NCI-H526 treated with DMSO at 0.1 percent for 48 hours (cell line): ENCODE measurements around the gene TMEM222.

Source experiments
- DNase-seq: peaks from one replicate; lab custom pipeline; 2025; lab: John Stamatoyannopoulos, UW

TMEM222 gene

GRCh38 chr1:27359822-27360158 is 37.8 kb downstream of the TMEM222 start:
- DNase-seq, result no peak

DNA sequence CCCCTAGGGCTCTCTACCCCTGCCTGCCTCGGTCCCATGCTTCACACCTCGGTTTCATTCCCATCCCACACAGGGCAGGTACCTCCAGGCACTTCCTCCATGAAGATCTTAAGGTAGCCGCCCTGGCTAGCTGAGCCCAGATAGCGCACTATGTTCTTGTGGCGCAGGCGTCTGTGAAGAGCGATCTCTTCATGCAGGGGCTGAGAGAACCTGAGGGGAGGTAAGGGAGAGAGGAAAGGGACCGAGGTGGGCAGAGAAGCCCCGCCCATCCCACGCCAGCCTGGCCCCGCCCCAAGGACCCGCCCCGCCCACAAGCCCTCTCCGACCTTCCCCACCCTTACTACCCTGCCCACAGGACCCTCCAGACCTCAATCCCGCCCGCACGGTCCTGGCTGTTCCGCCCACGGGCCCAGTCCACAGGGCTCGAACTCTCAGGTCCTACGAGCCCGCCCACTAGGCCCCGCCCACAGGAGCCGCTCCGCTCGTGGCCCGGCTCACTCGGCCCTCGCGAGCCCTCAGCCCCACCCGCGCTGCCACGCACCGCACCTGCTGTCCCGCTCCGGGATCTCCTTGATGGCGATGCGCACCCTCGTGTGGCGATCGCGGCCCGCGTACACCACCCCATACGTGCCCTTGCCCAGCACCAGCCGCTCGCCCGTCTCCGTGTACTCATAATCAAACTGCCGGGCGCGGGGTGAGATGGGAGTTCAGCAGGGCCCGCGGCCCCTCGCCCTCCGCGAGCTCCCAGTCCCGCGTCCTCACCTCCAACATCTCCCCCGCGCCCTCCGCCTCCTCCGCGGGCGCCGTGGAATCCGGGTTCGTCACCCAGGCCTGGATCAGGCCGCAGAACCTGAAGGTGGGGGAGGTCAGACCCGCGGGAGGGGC is 38.4 kb downstream of the TMEM222 start:
- no peak for DNase-seq

GRCh38 chr1:27361044-27361402 is 39.1 kb downstream of the TMEM222 start:
- no peak for DNase-seq

- DNase-seq, result no peak
These were observed 39.6 kb downstream of the TMEM222 start for GRCh38 chr1:27361553-27361952.

GRCh38 chr1:27363766-27364695 is 42.1 kb downstream of the TMEM222 start:
- DNase-seq, result no peak

DNA sequence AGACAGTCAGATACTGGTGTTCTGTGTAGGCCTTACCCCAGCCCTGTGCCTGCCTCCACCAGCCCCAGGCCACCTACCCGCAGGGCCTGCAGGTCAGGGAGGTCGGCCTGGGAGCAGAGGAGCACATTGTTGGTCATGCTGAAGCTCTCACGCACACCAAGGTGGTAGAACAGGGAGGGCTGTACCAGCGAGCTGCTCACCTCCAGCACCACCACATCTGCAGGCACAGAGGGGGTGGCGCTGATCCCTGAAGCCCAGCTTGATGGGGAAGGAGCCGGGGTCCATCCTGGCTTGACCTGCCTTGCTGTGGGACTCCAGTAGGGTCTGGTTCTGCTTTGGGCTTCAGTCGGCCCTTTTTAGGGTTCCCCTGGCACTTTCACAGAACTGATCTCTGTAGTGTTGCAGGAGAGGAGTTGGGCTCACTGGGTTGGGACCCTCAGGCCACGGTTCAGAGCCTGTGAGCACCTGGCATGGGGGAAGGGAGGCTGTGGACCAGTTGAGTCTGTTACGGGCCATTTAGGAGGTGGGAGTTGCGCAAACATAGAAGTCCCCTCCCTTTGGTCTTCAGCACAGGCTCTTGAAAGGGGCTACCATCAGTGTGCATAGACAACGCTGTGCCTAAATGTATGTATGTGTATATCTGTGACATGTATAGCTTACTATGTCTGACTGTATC is 42.9 kb downstream of the TMEM222 start:
- DNase-seq, result no peak

GRCh38 chr1:27365372-27366112 is 43.6 kb downstream of the TMEM222 start:
- peak; percentile 48 for DNase-seq

- DNase-seq, result no peak
These were observed 44.1 kb downstream of the TMEM222 start for GRCh38 chr1:27366113-27366410.

DNA sequence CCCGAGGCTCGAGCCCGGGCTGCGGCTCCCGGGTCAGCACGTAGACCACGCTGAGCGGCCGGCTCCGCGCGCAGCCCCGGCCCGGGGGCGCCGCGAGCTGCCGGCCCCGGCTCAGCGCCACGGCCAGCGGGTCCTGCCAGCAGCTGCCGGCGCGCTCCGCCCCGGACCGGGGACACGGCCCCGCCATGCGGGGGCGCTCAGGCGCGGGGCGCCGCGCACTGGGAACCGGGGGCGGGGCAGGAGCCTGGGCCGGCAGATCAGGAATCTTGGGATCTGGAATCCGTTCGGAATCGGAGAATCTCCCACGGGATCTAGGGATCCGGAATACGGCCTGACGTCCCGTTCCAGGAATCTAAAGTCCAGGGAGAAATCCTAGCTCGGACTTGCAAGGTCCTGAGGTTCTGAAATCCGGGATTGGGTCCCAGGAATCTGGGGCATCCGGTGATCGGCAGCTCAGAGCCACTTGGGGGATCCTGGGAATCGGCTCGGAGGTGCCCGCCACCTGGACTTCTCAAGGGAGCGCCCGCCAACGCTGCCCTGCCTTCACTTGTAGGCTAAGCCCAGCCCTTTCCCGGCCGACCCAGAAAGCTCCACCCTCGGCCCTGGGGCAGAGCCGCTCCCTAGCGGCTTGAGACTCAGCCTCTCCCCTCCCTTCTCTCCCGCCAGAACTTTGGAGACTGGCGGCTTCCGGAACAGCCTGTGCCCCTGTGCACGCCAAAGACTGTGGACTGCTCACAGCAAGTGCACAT is 44.6 kb downstream of the TMEM222 start, which contains the start of gene MAP3K6:
TSS of gene MAP3K6 (minus strand) at position 551 of the 749 bp plus-strand sequence. CDS start at position 187, 364 bp downstream.
- DNase-seq, result peak; percentile 36

DNA sequence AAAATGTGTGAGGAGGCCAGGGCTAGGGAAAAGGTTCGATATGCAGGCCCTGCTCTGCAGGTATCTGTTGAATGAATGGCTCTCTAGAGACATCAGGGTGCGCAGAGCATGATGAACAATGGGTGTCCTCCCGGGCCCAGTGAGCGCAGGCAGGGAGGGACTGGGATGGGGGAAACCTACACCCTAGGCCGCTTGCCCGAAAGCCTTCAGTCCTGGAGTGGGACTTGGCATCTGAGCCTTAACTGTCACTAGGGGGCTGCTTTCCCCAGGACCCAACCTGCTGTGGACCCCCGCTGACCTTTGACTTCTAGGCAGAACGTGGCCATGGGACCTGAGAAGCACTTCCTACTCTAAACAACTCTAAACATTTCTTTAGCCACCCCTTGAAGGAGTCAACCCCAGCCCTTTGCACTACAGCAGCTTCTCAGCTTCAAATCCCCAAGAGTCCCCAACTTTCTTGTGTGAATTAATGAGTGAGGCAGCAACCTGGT is 45.2 kb downstream of the TMEM222 start:
- DNase-seq, result no peak

GRCh38 chr1:27368869-27369582 is 47.1 kb downstream of the TMEM222 start:
- DNase-seq, result no peak

DNA sequence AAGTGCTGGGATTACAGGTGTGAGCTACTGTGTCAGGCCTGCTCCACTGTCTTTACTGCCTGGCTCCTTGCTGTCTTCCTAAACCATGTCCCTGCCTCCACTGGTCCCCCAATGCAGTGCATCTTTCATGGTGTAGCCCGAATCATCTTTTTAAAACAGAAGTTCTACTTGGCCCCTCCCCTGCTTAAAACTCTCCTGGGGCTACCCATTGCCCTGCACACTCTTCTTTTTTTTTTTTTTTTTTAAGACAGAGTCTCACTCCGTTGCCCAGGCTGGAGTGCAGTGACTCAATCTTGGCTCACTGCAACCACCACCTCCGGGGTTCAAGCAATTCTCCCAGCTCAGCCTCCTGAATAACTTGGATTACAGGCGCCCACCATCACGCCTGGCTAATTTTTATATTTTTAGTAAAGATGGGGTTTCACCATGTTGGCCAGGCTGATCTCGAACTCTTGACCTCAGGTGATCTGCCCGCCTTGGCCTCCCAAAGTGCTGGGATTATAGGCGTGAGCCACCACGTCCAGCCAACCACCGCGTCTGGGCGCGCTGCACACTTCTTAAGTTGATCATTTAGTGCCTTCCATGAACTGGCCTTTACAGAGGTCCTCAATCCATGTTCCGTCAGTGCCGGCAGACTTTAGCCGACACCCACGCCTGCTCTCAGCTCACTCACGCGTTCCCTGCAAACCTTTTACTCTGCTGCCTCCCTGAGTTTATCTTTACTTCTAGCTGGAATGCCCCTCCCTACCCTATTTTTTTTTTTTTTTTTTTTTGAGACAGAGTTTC is 50.3 kb downstream of the TMEM222 start:
- no peak for DNase-seq

DNA sequence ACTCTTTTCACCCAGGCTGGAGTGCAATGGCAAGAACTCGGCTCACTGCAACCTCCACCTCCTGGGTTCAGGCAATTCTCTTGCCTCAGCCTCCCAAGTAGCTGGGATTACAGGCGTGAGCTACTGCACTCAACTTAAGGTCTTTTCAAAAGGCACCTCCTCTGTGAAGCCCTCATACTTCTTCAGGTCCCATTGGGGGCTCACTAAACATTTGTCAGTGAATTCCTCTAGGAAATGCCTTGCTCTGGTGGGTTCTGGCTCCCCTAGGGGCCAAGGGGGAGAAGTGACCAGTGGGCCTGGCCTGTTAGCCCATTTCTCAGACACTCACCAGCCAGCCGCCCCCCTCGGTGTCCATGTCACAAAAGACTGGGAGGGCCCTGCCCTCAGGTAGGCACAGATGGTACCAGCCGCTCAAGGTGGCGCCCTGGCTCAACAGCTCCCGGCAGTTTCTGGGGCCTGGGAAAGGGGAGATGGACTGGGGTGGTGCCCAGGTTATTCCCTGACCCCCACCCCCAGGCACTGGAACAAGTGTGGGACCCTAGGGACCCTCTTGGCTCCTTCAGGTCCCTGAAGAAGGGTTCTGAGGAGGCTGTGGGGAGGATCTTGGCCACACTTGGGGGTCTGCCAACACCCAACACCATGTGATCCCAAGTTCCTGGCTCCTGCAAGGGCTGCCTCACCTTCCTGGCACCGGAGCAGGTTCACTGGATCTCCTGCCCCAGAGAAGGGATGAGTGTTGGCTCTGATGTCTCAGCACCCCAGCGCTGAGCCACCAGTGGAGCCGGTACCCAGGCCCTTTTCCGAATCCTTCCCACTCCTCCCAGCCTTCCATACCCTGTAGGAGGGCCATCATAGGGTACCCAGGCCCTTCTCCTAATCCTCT is 51.1 kb downstream of the TMEM222 start:
- no peak for DNase-seq

DNA sequence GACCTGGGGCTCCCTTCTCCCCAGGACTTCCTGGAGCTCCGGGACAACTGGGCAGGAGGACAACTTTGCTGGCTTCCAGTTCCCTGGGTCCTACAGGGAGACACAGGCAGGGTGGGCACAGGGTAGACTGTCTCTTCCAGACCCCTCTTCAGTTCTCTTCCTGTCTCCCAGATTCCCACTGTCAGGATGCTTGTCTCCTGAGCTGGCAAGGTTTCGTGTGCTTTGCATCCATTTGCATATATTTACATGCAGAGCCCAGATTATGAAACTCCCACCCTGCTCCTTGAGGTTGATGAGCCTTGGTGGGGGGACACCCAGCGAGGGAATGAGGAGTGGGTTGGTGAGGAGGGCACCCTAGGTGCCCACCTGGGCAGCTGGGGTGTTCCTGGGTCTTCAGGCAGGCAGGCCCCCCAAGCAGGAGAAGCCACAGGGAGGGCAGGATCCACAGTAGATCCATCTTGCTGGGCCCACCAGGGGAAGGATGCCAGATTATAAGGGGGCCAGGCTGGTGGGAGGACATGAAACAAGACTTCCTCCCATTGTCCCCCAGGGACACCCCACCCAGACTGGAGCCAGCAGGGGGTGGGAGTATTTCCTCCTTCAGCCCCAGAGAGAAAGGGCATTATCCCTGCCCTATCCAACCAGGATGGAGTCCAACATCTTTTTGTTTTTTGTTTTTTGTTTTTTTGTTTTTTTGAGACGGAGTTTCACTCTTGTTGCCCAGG is 52.6 kb downstream of the TMEM222 start, which contains the start of gene FCN3:
TSS of gene FCN3 (minus strand) at position 463 of the 725 bp plus-strand sequence. CDS start at position 457, 6 bp downstream.
- DNase-seq, result peak; percentile 64

DNA sequence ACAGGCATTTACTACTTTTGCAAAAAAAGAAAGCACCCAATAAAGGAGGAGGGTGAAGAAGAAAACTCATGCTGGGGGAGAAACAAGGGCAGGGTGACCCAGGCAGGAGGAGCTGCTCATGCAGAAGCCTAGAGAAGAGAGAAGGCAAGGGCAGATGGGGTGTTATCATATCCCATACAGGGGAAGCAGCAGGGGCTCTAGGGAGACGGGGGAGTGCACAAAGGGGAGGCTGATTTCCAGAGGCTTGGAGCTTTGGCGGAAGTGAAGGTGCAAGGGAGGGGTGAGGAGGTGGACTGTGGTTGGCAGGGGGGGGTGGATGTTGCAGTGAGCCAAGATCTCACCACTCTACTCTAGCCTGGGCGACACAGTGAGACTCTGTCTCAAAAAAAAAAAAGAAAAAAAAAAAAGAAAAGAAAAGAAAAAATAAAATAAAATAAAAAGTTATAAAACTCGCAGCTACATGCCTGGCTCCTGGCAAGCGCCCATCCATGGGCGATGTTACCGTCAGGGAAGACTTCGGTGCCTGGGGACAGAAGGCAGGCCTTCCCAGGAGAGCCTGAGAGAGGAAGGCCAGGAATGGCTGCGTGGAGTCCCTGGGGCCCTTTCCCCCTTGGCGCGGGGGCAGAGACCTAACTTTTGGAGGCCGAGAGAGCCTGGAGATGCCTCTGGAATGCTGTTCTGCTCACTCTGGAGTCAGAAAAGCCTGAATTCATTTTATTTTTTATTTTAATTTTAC is 56.0 kb downstream of the TMEM222 start:
- no peak for DNase-seq

DNA sequence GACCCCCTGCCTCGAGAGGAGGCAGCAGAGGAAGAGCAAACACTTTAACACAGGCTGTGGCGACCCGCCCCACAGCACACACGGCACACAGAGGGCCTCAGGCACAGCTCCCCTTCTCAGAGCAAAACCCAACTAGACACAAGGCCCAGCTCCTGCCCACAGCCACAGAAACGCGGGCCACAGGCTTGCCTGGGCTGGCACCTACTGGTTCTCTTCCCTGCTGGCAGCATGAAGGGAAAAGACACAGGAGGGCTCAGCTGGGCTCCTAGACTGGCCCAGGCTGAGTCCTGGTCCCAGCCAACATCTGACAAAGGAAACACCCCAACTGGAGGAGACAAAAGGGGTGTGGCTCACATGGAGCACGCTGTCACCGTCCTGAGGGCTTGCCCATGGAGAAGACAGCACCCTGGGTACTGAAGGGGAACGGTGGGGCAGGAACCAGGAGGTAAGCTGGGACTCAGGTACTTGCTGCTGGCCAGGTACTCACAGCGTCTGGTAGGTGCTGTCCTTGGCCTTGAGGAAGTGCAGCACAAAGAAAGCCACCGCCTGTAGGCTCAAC is 57.7 kb downstream of the TMEM222 start:
- no peak for DNase-seq

DNA sequence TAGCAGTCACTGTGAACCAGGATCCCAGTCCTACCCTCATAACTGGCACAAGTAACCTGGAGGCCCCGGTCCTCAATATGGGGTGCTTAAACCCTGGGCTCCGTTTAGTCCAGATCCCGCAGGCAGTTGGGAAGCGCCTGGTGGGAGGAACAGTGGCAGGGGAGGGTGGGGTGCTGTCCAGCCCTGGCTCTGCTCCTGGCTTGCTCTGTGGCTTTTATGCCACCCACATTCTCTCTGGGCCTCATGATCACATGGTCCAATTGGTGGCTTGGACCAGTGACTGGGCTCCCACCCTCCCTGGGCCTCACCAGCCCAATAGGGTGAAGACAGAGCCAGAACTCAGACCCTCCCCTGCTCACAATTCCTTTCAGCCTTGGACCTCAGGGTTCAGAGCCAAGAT is 58.3 kb downstream of the TMEM222 start:
- DNase-seq, result no peak
